HPDE6-E6E7 (cell line): ENCODE results near the gene VPS45.

Source experiments
- DNase-seq: peaks from one replicate; pipeline ENCODE4 v3.0.0; 2011; ENCODE audit warnings: missing footprints; ENCODE audit errors: extremely low spot score

VPS45 gene

GRCh38 chr1:150187560-150187931, 120.0 kb downstream of the VPS45 start:
- no peak for DNase-seq

- no peak for DNase-seq
Measured at GRCh38 chr1:150192012-150192411, 124.4 kb downstream of the VPS45 start.

GRCh38 chr1:150194381-150195031, 126.9 kb downstream of the VPS45 start:
- DNase-seq, result no peak
